Measurements from ENCODE around the gene HSBP1. TPM values are rescaled to one million over a fixed set of nuclear protein-coding genes. Genes with fewer than 3 reads are reported as not detected.

Gene HSBP1
- total and polyA plus RNA-seq, 2 of the 4 experiments (the other 2 are of a cell fraction), result 8.8 to 65.2 TPM

GRCh38 chr16:83762141-83762991 lies 45.4 kb upstream of the HSBP1 start:
- DNase-seq, result no peak
- no peaks in the 10 kb centered on the region for H3K9me1 ChIP-seq (ENCODE audit: insufficient read depth, low read length)
- H2BK20ac ChIP-seq (ENCODE audit: low read depth, low read length), result no peak overlapping the region
- H3K9me3 ChIP-seq (ENCODE audit: control insufficient read depth, insufficient read depth, low read length), result no peaks in the 10 kb centered on the region
- intact Hi-C loops (cut with micrococcal nuclease), result no loop called here
- H3K56ac ChIP-seq (ENCODE audit: extremely low read depth, insufficient read depth, low read length), result no peak overlapping the region
- ChIA-PET POLR2A (ENCODE audit: unreplicated experiment) (no interaction called here), CTCF (no interaction called here)
- no peak overlapping the region for H3K4ac ChIP-seq (ENCODE audit: low read depth, low read length)
- no peak overlapping the region for H3K9ac ChIP-seq (ENCODE audit: low read depth, low read length)
- H3K4me1 ChIP-seq (ENCODE audit: control insufficient read depth, insufficient read depth, low read length), result no peaks in the 10 kb centered on the region
- no TSS peak for BruUV-seq (replicated peaks)
- peak overlapping the region; percentile 44 for H2AK9ac ChIP-seq (replicated peaks; ENCODE audit: low read depth, low read length, poor library complexity)
- no peak overlapping the region for H2AK5ac ChIP-seq (ENCODE audit: low read depth, low read length)
- ATAC-seq (ENCODE audit: low read depth), result no peak
- H4K5ac ChIP-seq (ENCODE audit: low read depth, low read length), result no peak overlapping the region
- H3K36me3 ChIP-seq (ENCODE audit: control insufficient read depth, insufficient read depth, low read length), result no peaks in the 10 kb centered on the region
- H3K23ac ChIP-seq (ENCODE audit: low read depth, low read length), result no peak overlapping the region
- H3K4me3 ChIP-seq (ENCODE audit: insufficient read depth, low read depth, low read length), result no peak overlapping the region
- H3K27me3 ChIP-seq (ENCODE audit: control insufficient read depth, insufficient read depth, low read length), result no peaks in the 10 kb centered on the region
- no peak overlapping the region for H4K8ac ChIP-seq (ENCODE audit: low read depth in 2 of 2, low read length in 2 of 2)
- H3K27ac ChIP-seq (ENCODE audit: insufficient read depth, low read length), result no peak overlapping the region
- H3K79me1 ChIP-seq (ENCODE audit: low read depth in 1 of 2, low read length in 2 of 2), result no peaks in the 10 kb centered on the region
- TF ChIP-seq FOS (IDR thresholded peaks at IDR 0.05; ENCODE audit: low read depth, low read length) (no peak), SMC3 (IDR thresholded peaks at IDR 0.05; ENCODE audit: low read depth, low read length) (no peak), CHD1 (IDR thresholded peaks at IDR 0.05; ENCODE audit: low read depth, low read length) (no peak), MAFK (IDR thresholded peaks at IDR 0.05; ENCODE audit: low read depth, low read length) (no peak), RFX5 (IDR thresholded peaks at IDR 0.05; ENCODE audit: low read depth, low read length) (no peak), USF2 (IDR thresholded peaks at IDR 0.05; ENCODE audit: low read depth, low read length) (no peak)
- no peak overlapping the region for H3K14ac ChIP-seq (replicated peaks; ENCODE audit: low read depth, low read length)
- no peak overlapping the region for H3K4me2 ChIP-seq (ENCODE audit: low read depth, low read length)
- no peak overlapping the region for H2AFZ ChIP-seq (replicated peaks; ENCODE audit: low read length, poor library complexity)
- WGBS, 2 experiments (ENCODE audit: extremely low coverage in 2 of 2, insufficient read length in 1 of 2), result no CpG with 5 or more reads among the region's 11 CpGs
- in situ Hi-C loops (cut with MboI; ENCODE audit: low sequenced_read_pairs), result no loop called here
- dilution Hi-C loops (cut with HindIII; ENCODE audit: low sequenced_read_pairs, unreplicated experiment), result no loop called here
- H2BK120ac ChIP-seq (ENCODE audit: low read depth, low read length), result no peak overlapping the region
- no peak overlapping the region for H4K91ac ChIP-seq (ENCODE audit: insufficient read depth, low read depth, low read length)
- H4K20me1 ChIP-seq (ENCODE audit: insufficient read depth, low read length), result no peaks in the 10 kb centered on the region
- no peak overlapping the region for H3K18ac ChIP-seq (ENCODE audit: low read depth, low read length)
- H2BK5ac ChIP-seq (ENCODE audit: low read depth, low read length, poor library complexity, severe bottlenecking), result no peak overlapping the region
- no peak overlapping the region for H2BK15ac ChIP-seq (ENCODE audit: low read depth, low read length)
